Activated naive CD8-positive, alpha-beta T cell treated with anti-CD3 and anti-CD28 coated beads, Interleukin-2, amount 10 ng/mL, durations not matched to agents 7 days and 5 days (primary cell): ENCODE results near the gene STARD13. TPM values are rescaled to one million over a fixed set of nuclear protein-coding genes. Genes with fewer than 3 reads are reported as not detected.

Source experiments
- ATAC-seq: fragments of 150-1000 bp; cut with Tn5 transposase; one replicate; pipeline ENCODE4 v1.10.0; 2021; ENCODE audit warnings: low read depth, moderate library complexity
- POLR2A ChIA-PET: fragments of 350-600 bp; sonication (Branson Sonifier 250); formaldehyde crosslinking; loops from one replicate; lab custom pipeline; 2021; ENCODE audit warnings: antibody characterized with exemption; lab: Charles Lee
- DNase-seq: peaks from one replicate; pipeline ENCODE4 v3.0.0; 2021
- H3K27ac Mint-ChIP-seq: one replicate; pipeline ENCODE4 v1.8.0; 2022; ENCODE audit warnings: mild to moderate bottlenecking, mixed read lengths
- H3K27me3 Mint-ChIP-seq: one replicate; pipeline ENCODE4 v1.8.0; 2022; ENCODE audit warnings: mild to moderate bottlenecking, moderate library complexity, mixed read lengths
- H3K36me3 Mint-ChIP-seq: one replicate; pipeline ENCODE4 v1.8.0; 2021; ENCODE audit warnings: mild to moderate bottlenecking, mixed read lengths
- H3K4me1 Mint-ChIP-seq: one replicate; pipeline ENCODE4 v1.8.0; 2021; ENCODE audit warnings: mixed read lengths
- H3K4me3 Mint-ChIP-seq: one replicate; pipeline ENCODE4 v1.8.0; 2022; ENCODE audit warnings: mild to moderate bottlenecking, moderate library complexity, mixed read lengths
- H3K9me3 Mint-ChIP-seq: one replicate; pipeline ENCODE4 v1.8.0; 2021; ENCODE audit warnings: mixed read lengths
- total RNA-seq, 2 experiments: library from RNA; stranded (reverse); gene quantifications; one replicate each; pipeline ENCODE4 v1.2.3, GENCODE V29; 2021

Gene STARD13
- total RNA-seq, 2 experiments from 2014 or later, result 0.17 to 0.33 TPM

DNA sequence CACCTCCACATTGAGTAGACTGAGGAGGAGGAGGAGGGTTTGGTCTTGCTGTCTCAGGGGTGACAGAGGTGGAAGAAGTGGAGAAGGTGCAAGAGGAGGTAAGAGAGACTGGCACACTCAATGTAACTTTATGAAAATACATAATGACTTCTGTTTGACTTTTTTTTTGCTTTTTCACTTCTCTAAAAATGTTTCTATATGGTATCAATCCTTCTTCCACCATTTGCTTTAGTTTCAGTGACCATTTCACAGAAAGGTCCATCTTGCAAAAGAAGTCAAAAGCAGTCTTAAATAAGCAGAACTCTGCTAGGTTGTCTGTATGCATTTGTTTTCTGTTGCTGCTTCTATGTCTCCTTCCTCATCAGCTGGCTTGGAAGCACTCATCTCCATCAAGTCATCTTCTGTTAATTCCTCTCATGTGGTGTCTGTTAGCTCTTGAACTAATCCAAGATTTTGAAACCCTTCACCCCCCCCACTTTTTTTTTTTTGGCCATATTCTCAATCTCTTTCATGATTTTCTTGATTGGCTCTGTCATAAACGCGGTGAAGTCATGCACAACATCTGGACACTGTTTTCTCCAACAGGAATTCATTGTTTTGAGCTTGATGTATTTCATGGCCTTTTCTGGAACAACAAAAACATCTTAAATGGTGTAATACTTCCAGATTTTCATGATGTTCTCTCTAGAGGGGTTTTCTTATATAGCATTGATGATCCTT lies 188.5 kb downstream of the STARD13 start:
- Mint-ChIP-seq H3K27ac (no peak overlapping the region), H3K4me3 (no peak overlapping the region), H3K9me3 (no peaks in the 10 kb centered on the region), H3K27me3 (peaks cover 5% of the 10 kb centered on the region), H3K36me3 (peaks cover 1% of the 10 kb centered on the region), H3K4me1 (no peaks in the 10 kb centered on the region)
- DNase-seq, result no peak
- ATAC-seq, result no peak
- POLR2A ChIA-PET, result no interaction called here

DNA sequence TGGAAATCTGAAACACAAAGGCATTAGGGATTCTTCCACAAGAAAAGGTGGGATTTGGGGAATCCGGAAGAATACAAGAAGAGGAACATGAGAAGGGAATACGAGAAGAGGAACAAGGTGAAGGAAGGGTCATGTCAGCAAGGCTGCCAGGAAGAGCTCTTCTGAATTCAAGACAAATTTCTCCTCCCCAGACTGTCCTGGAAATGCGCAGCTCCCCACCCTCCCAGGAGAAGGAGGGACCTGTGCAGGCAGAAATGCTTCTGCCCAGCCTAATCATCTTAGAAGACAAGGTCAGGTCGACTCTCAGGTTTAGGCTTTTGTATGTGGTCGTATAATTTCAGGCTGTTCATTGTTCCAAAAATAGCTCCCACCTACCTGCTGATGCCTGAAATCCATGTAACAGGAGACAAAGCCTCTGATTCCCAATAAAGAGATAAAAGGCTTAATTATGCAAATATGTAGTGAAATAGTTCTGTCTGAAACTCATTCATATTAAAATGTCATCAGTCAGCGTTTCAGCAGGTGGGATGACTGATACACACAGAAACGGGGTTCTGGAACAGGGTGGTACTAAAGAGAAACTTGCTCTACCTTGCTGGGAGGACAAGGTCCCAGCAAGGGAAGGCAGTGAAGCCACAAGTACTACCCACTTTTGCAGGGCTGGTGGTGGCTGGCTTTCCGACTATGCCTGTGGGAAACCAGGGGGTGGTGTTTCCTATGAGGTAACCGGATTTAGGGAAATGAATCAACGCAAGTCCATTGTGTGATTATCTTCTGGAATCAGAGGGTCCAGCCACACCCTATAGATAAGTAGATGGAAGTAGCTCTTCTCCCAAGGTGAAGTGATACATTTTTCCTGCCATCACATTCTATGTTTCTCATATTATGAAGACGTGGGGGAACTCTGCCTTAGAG lies 193.2 kb downstream of the STARD13 start:
- H3K36me3 Mint-ChIP-seq, result peaks cover 1% of the 10 kb centered on the region
- POLR2A ChIA-PET, result no interaction called here
- no peak for DNase-seq

DNA sequence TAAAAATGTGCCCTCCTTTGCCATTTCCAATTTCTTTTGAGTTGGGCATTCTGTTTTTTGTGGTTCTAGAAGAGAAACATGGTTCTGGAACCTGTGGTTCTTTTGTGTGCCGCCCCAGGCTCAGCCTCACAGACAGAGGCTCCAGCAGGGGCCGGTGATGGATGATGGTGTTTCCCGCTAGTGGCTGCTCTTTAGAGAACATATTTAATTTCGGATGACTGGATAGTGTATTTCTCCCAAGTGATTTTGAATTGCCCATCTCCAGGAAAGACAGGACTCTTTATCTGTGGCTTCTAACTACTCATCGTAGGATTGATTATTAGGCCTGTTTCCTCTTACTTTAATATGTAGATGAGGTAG lies 194.2 kb downstream of the STARD13 start:
- Mint-ChIP-seq H3K27me3 (peaks cover 6% of the 10 kb centered on the region), H3K4me3 (no peak overlapping the region), H3K27ac (no peak overlapping the region), H3K9me3 (no peaks in the 10 kb centered on the region), H3K36me3 (no peaks in the 10 kb centered on the region), H3K4me1 (no peaks in the 10 kb centered on the region)
- no peak for ATAC-seq
- no peak for DNase-seq
- POLR2A ChIA-PET, result no interaction called here

More for the DNA sequence above, 193.2 kb downstream of the STARD13 start:
- Mint-ChIP-seq H3K4me1 (no peaks in the 10 kb centered on the region), H3K9me3 (no peaks in the 10 kb centered on the region), H3K27me3 (peaks cover 6% of the 10 kb centered on the region), H3K4me3 (no peak overlapping the region), H3K27ac (peak overlapping the region; percentile 36)
- no peak for ATAC-seq

DNA sequence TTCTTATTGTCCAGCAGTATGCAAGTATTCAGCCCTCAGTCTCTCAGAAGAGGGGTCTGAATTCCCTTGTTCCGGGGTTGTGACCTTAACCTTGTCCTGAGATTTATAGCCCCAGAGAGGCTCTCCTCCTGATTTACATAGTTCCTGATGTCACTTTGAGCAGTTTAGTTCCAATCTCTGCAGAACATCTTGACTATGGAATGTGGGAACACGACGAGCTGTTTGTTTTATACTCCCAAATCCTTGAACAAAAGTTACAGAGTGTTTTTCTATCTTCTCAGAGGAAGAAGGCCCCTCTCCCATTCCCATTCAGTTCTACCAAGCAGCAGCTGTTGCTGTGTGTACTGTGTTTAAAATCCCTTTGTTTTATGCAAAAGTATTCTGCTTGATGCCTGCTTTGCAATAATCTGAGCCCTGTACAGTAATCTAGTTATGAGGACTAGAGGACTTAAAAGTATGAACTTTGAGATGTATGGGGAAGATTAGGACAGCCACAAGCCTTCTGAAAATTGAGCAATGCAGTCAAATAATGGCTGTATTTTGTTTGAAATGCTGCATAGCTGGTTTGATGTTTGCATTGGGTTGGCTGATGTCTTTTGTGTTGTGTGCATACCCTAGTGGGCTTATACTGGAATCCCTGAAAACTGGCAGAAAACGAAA lies 194.7 kb downstream of the STARD13 start:
- no peaks in the 10 kb centered on the region for H3K9me3 Mint-ChIP-seq
- POLR2A ChIA-PET, result no interaction called here

DNA sequence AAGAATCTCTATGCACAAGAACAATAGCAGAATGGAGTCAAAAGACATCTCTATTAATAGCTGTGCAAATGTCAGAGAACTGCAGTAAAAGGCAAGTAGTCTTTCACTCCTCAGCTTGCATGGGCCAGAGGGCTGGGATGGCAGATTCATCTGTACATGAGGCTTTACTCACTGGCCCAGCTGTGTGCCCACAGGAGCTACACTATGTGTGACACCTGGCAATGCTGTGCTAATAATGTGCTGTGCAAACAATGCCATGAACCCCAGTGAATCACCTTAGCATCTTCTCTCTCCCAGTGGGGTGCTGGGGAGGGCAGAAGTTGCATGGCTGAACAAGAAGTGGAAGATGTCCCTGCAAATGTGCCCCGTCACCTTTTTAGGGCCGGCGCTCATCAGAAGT lies 196.2 kb downstream of the STARD13 start:
- DNase-seq (no peak), ATAC-seq (no peak)
- Mint-ChIP-seq H3K27ac (no peak overlapping the region), H3K4me3 (no peak overlapping the region), H3K9me3 (no peaks in the 10 kb centered on the region), H3K36me3 (no peaks in the 10 kb centered on the region), H3K4me1 (no peaks in the 10 kb centered on the region), H3K27me3 (peaks cover 8% of the 10 kb centered on the region)
- POLR2A ChIA-PET, result no interaction called here

More for the DNA sequence above, 194.7 kb downstream of the STARD13 start:
- Mint-ChIP-seq H3K36me3 (no peaks in the 10 kb centered on the region), H3K27ac (no peak overlapping the region), H3K4me1 (no peaks in the 10 kb centered on the region), H3K4me3 (no peak overlapping the region), H3K27me3 (peaks cover 6% of the 10 kb centered on the region)
- ATAC-seq (no peak), DNase-seq (no peak)

DNA sequence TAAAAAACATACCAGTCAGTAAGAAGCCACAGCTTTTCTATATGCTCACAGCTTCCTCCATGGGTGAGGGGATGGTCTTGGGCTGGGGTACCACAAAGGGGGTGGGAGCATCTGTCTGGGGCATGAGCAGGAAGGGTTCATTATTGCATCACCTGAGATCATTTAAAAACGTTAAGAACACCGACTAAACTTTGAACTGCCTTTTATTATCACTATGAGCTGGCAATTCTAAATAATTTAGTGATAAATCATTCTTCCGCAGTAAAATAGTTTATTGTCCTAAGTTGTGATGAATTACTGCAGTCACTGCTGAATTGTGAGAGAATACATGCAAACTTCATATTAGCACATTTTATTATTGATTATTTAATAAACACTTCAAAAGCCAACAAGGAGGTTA lies 197.8 kb downstream of the STARD13 start:
- H3K36me3 Mint-ChIP-seq, result no peaks in the 10 kb centered on the region
- H3K4me3 Mint-ChIP-seq, result no peak overlapping the region
- no peaks in the 10 kb centered on the region for H3K4me1 Mint-ChIP-seq
- POLR2A ChIA-PET, result no interaction called here
- no peaks in the 10 kb centered on the region for H3K9me3 Mint-ChIP-seq
- DNase-seq (no peak), ATAC-seq (no peak)
- no peak overlapping the region for H3K27ac Mint-ChIP-seq
- H3K27me3 Mint-ChIP-seq, result peaks cover 6% of the 10 kb centered on the region

DNA sequence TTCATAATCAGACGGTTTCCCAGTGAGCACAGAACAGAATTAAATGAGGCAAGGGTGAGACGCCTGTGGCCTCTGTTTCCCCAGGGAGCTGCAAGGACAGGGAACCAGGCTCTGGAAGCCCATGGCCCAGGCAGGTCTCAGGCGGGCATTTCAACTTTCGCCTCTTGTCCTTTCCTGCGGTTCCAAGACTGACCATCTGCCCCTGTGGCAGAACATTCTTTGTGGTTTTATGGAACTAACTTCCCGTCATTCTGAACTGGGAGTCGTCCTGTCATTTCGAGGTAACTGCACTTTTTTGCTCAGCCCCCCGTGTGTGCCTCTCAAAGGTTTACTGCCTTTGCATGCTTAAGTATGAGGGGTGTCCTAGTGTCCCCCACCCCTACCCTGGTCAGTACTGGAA lies 198.5 kb downstream of the STARD13 start:
- ATAC-seq (no peak), DNase-seq (no peak)
- H3K4me1 Mint-ChIP-seq, result no peaks in the 10 kb centered on the region
- H3K36me3 Mint-ChIP-seq, result no peaks in the 10 kb centered on the region
- no peak overlapping the region for H3K4me3 Mint-ChIP-seq
- H3K9me3 Mint-ChIP-seq, result no peaks in the 10 kb centered on the region
- H3K27ac Mint-ChIP-seq, result no peak overlapping the region
- POLR2A ChIA-PET, result no interaction called here
- peaks cover 6% of the 10 kb centered on the region for H3K27me3 Mint-ChIP-seq

DNA sequence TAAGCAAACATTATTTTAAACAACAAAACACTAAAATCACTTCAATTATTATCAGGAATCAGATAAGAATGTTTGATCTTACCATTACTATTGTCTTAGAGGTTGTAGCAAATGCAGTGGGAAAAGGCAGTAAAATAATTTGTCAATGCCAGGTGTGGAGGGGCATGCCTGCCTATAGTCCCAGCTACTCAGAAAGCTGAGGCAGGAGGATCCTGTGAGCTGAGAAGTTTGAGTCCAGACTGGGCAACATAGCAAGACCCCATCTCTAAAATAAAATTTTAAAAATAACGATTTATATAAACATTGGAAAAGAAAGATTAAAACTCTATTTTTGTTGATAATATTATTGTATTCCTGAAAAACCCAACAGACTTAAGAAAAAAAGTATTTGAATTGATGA lies 202.5 kb downstream of the STARD13 start:
- Mint-ChIP-seq H3K36me3 (no peaks in the 10 kb centered on the region), H3K9me3 (no peaks in the 10 kb centered on the region), H3K4me1 (no peaks in the 10 kb centered on the region), H3K27ac (no peak overlapping the region), H3K4me3 (no peak overlapping the region), H3K27me3 (peaks cover 13% of the 10 kb centered on the region)
- ATAC-seq, result no peak
- DNase-seq, result no peak
- POLR2A ChIA-PET, result no interaction called here

DNA sequence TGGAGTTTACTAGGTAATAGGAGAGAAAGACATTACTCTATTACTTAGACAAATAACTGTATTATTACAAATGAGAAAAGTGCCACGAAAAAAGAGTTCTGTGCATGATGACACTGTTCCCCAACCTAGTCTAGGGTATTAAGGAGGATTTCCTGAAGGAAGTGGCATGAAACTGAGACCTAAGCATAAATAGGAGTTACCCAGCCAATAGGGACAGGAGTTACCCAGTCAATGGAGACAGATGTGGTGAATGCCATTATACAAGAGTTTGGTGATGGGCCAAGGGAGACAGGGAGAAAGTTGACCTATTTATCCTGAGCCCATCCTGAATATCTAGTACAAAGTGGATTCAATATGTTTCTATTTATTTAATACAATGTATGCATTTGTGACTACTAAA lies 203.9 kb downstream of the STARD13 start:
- H3K36me3 Mint-ChIP-seq, result no peaks in the 10 kb centered on the region
- no peak for DNase-seq
- no peak overlapping the region for H3K4me3 Mint-ChIP-seq
- H3K4me1 Mint-ChIP-seq, result no peaks in the 10 kb centered on the region
- ATAC-seq, result no peak
- POLR2A ChIA-PET, result no interaction called here
- no peak overlapping the region for H3K27ac Mint-ChIP-seq
- H3K9me3 Mint-ChIP-seq, result no peaks in the 10 kb centered on the region
- peaks cover 13% of the 10 kb centered on the region for H3K27me3 Mint-ChIP-seq

DNA sequence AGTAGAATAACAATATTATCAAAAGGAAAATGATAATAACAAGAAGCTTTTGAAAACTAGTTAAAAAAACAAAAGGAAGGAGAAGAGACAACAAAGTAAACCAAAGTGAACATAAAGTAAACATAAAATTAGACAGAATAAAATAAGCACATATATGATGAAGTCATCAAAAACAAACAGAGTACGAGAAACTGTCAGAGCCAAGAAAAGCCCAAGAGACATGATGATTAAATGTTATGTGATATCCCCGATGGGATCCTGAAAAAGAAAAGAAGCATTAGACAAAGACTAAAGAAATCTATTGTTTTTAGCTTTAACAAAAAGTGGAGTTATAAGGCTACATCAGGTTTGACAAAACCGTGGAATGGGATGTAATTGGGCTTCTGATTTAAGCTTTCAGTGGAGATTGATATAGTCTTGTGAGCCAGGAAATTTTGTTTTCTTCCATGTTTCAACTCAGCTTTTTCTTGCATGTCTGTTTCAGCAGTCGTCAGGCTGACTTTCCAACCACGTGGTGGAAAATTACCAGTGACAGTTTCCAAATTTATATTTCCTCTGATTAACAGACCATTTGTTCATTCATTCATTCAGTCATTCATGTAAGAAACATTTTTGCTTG lies 204.5 kb downstream of the STARD13 start:
- peaks cover 13% of the 10 kb centered on the region for H3K27me3 Mint-ChIP-seq
- POLR2A ChIA-PET, result no interaction called here

DNA sequence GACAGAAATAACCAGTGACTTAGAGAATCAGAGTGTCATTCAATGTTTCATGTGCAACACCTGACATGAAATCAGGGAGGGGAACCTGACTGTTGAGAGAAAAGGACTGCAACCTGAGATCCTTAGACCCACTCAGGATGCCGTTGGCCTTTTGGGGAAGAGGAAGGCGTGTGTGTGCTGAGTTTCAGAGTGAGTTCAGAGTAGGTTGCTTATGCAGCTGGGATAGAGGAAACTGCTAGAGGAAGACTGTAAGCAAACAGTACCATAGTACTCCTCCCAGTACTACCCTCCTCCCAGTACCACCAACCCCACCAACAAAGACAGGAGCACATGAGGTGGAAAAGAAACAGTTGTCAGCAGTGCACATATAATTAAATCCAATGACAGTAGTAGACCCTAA lies 205.6 kb downstream of the STARD13 start:
- Mint-ChIP-seq H3K36me3 (no peaks in the 10 kb centered on the region), H3K4me1 (no peaks in the 10 kb centered on the region), H3K27ac (no peak overlapping the region), H3K9me3 (no peaks in the 10 kb centered on the region), H3K4me3 (no peak overlapping the region), H3K27me3 (peaks cover 12% of the 10 kb centered on the region)
- no peak for ATAC-seq
- no peak for DNase-seq
- POLR2A ChIA-PET, result no interaction called here

More for the DNA sequence above, 204.5 kb downstream of the STARD13 start:
- Mint-ChIP-seq H3K4me3 (no peak overlapping the region), H3K9me3 (no peaks in the 10 kb centered on the region), H3K36me3 (no peaks in the 10 kb centered on the region), H3K4me1 (no peaks in the 10 kb centered on the region), H3K27ac (no peak overlapping the region)
- ATAC-seq, result no peak
- no peak for DNase-seq

DNA sequence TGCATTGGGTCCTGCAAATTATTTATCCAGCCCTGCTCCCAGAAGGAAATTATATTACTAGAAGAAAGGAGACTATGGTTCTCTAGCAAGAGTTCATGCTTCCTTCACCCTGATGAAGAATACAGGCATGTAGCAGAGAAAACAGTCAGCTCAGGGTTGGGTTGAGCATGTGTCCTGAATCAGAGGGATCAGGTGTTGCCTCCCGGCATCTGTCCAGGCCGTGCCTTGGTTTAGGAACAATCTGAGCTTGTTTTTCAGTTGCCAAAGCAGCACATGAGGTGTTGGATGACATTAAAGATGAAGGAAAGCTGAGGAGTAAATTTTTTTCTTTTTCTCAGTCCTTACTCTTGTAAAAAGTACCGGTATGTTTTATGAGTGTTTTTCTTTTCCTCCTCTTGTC lies 207.3 kb downstream of the STARD13 start:
- Mint-ChIP-seq H3K36me3 (no peaks in the 10 kb centered on the region), H3K4me1 (no peaks in the 10 kb centered on the region), H3K27me3 (peaks cover 11% of the 10 kb centered on the region), H3K27ac (no peak overlapping the region), H3K9me3 (no peaks in the 10 kb centered on the region), H3K4me3 (no peak overlapping the region)
- ATAC-seq, result no peak
- POLR2A ChIA-PET, result no interaction called here
- no peak for DNase-seq
